HEK293T (cell line): ENCODE measurements around the gene GOLGA2.
A peak's percentile ranks its signal among the peaks of the same experiment; 100 is the strongest.

Experiments used
- CTCF ChIA-PET: fragments of 350-600 bp; formaldehyde crosslinking; extraction: SDS; loops from one replicate; lab custom pipeline; 2021; ENCODE audit warnings: antibody characterized with exemption, inconsistent platforms; lab: Yijun Ruan, JAX
- POLR2A ChIA-PET: fragments of 350-600 bp; formaldehyde crosslinking; extraction: SDS; loops from one replicate; lab custom pipeline; 2020; ENCODE audit warnings: antibody characterized with exemption, inconsistent platforms; lab: Yijun Ruan, JAX
- DNase-seq: peaks from one replicate; pipeline ENCODE4 v3.0.0; 2012; ENCODE audit warnings: mixed read lengths; ENCODE audit errors: extremely low spot score
- ARNT ChIP-seq: fragments of 450-650 bp; IDR thresholded peaks from 2 replicates; pipeline ENCODE4 v1.6.1; 2017; ENCODE audit warnings: mild to moderate bottlenecking
- BHLHE40 ChIP-seq: fragments of 450-650 bp; IDR thresholded peaks from 2 replicates; pipeline ENCODE4 v1.6.1; 2016; ENCODE audit warnings: mild to moderate bottlenecking, moderate library complexity, borderline replicate concordance
- CTBP1 ChIP-seq: fragments of 450-650 bp; IDR thresholded peaks from 2 replicates; pipeline ENCODE4 v1.6.1; 2016; ENCODE audit warnings: borderline replicate concordance
- ELF4 ChIP-seq: fragments of 450-650 bp; IDR thresholded peaks from 2 replicates; pipeline ENCODE4 v1.6.1; 2017; ENCODE audit warnings: antibody characterized with exemption
- FOXA1 ChIP-seq: fragments of 450-650 bp; IDR thresholded peaks from 2 replicates; pipeline ENCODE4 v1.6.1; 2016; ENCODE audit warnings: mild to moderate bottlenecking
- FOXK2 ChIP-seq: fragments of 450-650 bp; IDR thresholded peaks from 2 replicates; pipeline ENCODE4 v1.6.1; 2016; ENCODE audit warnings: mild to moderate bottlenecking
- FOXM1 ChIP-seq: fragments of 450-650 bp; IDR thresholded peaks from 2 replicates; pipeline ENCODE4 v1.6.1; 2017; ENCODE audit warnings: mild to moderate bottlenecking, borderline replicate concordance
- HDGF ChIP-seq: fragments of 450-650 bp; IDR thresholded peaks from 2 replicates; pipeline ENCODE4 v1.6.1; 2017; ENCODE audit warnings: antibody characterized with exemption, borderline replicate concordance
- L3MBTL2 ChIP-seq: fragments of 450-650 bp; conservative IDR thresholded peaks from 2 replicates; pipeline ENCODE4 v1.6.1; 2016; ENCODE audit warnings: mild to moderate bottlenecking
- LEF1 ChIP-seq: fragments of 450-650 bp; IDR thresholded peaks from 2 replicates; pipeline ENCODE4 v1.6.1; 2017; ENCODE audit warnings: mild to moderate bottlenecking, borderline replicate concordance
- NFRKB ChIP-seq: fragments of 450-650 bp; IDR thresholded peaks from 2 replicates; pipeline ENCODE4 v1.6.1; 2016; ENCODE audit warnings: mild to moderate bottlenecking, moderate library complexity
- SP1 ChIP-seq: fragments of 450-650 bp; IDR thresholded peaks from 2 replicates; pipeline ENCODE4 v1.6.1; 2017
- SUZ12 ChIP-seq: fragments of 450-650 bp; IDR thresholded peaks from 2 replicates; pipeline ENCODE4 v1.6.1; 2016; ENCODE audit warnings: mild to moderate bottlenecking
- TARDBP ChIP-seq: fragments of 450-650 bp; IDR thresholded peaks from 2 replicates; pipeline ENCODE4 v1.6.1; 2016
- ZNF384 ChIP-seq: fragments of 450-650 bp; IDR thresholded peaks from 2 replicates; pipeline ENCODE4 v1.6.1; 2016
- TF ChIP-seq, protein P1 (sequence below): fragments of 450-650 bp; IDR thresholded peaks from 2 replicates; pipeline ENCODE4 v1.6.1; 2016

Gene GOLGA2

DNA sequence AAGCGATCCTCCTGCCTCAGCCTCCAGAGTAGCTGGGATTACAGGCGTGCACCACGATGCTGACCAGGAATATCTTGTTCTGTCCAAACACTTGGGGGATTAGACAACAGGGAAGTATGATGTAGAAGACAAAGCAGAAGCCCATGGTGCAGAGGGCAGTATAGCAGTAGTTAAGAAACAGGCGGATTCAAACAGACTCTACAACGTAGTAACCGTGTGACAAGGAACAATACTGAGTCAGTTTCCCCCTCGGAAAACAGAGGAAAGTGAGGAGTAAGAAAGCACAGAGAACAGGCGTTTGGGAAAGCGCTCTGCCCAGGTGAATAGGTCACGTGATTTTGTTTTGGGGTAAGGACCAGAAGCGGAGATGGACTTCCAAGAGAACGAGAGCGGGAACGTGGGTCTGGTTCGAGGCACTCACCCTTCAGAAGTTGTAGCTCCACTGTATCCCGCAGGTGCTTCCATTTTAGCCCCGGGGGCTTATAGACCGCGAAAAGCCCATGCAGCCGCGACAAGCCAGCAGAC lies 46.1 kb upstream of the GOLGA2 start:
- DNase-seq: no peak
- POLR2A ChIA-PET: interaction anchor here (0.6 to 1.2 kb wide), 2 partner anchors 14 to 463 kb away, joined by 3 read pairs; no protein-coding TSS in a partner anchor
- CTCF ChIA-PET: no interaction called here
- TF ChIP-seq LEF1: no peak
- TF ChIP-seq, protein P1, sequence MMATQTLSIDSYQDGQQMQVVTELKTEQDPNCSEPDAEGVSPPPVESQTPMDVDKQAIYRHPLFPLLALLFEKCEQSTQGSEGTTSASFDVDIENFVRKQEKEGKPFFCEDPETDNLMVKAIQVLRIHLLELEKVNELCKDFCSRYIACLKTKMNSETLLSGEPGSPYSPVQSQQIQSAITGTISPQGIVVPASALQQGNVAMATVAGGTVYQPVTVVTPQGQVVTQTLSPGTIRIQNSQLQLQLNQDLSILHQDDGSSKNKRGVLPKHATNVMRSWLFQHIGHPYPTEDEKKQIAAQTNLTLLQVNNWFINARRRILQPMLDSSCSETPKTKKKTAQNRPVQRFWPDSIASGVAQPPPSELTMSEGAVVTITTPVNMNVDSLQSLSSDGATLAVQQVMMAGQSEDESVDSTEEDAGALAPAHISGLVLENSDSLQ: no peak
- TF ChIP-seq FOXA1: no peak
- no peak for TF ChIP-seq SP1
- TF ChIP-seq BHLHE40: no peak
- TF ChIP-seq FOXK2: no peak
- TF ChIP-seq SUZ12: no peak
- TF ChIP-seq L3MBTL2: peak; percentile 54
- no peak for TF ChIP-seq TARDBP

DNA sequence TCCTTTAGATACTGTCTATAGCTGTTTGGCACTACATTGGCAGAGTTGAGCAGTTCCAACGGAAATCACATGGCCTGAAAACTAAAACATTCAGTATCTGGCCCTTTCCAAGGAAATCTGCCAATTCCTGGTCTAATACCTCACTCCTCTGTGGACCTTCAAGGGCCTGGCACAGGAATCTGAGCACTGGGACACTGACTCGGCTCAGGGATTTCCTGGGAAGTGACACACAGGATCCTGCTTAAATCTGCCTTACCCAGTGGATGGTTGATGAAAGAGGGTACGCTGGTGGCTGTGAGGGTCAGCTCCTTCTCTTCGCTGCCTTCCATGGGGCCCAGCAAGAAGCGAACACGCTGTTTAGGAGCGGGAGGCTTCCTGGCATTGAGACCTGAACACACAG lies 45.5 kb upstream of the GOLGA2 start:
- POLR2A ChIA-PET: interaction anchor here (0.6 to 1.2 kb wide), 2 partner anchors 15 to 463 kb away, joined by 3 read pairs; no protein-coding TSS in a partner anchor
- no peak for TF ChIP-seq CTBP1
- TF ChIP-seq FOXK2: no peak
- no peak for TF ChIP-seq ARNT
- no peak for DNase-seq
- CTCF ChIA-PET: no interaction called here

DNA sequence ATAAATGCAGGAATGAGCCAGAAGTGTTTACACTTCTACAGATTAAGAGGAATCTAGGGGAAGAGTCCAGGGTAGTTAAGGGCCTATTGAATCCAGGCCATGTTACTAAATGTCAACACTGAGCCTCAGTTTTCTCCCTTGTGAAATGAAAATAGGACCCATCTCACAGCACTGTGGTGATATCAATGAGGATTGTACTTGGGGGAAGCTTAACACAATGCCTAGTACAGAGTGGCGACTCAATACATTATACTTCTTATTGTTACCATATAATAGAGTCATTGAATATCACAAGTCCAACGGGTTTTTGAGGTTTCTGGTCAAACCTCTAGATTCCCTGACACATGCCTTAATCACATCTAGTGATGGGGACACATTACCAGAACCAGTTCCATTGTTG lies 41.8 kb upstream of the GOLGA2 start:
- no peak for DNase-seq
- ChIA-PET CTCF (no interaction called here), POLR2A (no interaction called here)
- TF ChIP-seq FOXK2 (no peak), TARDBP (no peak)

DNA sequence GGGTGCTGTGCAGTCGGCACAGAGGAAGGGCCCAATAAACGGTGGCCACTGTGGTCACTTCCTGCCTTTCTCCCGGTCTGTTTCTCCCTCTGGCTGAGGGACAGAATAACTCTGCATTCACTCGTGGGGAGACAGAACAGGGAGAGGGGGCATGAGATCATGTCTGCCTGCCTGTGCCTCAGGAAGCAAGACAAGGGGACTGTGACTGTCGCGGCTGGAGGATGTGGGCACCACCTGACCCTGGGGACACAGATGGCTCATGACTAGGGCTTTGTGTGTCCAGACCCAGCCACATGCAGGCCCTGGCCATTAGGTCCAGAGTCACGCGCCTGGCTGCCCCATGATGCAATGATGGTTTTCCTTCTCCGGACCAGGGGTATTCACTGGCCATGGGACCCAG lies 40.6 kb upstream of the GOLGA2 start:
- no peak for TF ChIP-seq FOXK2
- no peak for TF ChIP-seq TARDBP
- no peak for TF ChIP-seq FOXM1
- no peak for TF ChIP-seq ZNF384
- TF ChIP-seq NFRKB: no peak
- TF ChIP-seq FOXA1: no peak
- TF ChIP-seq LEF1: no peak
- no peak for TF ChIP-seq SP1
- no peak for TF ChIP-seq ELF4
- no peak for TF ChIP-seq SUZ12
- no peak for TF ChIP-seq BHLHE40
- DNase-seq: no peak
- CTCF ChIA-PET: no interaction called here
- POLR2A ChIA-PET: no interaction called here

DNA sequence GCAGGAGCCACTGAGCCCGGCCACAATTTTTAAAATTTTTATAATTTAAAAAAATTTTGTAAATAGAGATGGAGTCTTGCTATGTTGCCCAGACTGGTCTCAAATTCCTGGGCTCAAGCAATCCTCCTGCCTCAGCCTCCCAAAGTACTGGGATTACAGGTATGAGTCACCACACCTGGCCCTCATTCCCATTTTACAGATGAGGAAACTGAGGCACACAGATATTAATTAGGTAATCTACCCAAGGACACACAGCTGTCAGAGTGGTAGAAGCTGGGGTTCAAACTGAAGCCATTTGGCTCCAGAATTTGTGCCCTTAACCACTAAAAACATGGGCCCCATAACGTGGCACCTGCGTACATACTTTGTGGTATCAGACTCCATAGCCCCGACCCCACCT lies 38.9 kb upstream of the GOLGA2 start:
- TF ChIP-seq, protein P1: no peak
- TF ChIP-seq BHLHE40 (no peak), FOXA1 (no peak), LEF1 (no peak), ARNT (no peak), HDGF (no peak), CTBP1 (no peak), SUZ12 (no peak), ZNF384 (no peak), ELF4 (no peak), L3MBTL2 (no peak), FOXM1 (no peak)
- ChIA-PET POLR2A (no interaction called here), CTCF (no interaction called here)
- DNase-seq: no peak

DNA sequence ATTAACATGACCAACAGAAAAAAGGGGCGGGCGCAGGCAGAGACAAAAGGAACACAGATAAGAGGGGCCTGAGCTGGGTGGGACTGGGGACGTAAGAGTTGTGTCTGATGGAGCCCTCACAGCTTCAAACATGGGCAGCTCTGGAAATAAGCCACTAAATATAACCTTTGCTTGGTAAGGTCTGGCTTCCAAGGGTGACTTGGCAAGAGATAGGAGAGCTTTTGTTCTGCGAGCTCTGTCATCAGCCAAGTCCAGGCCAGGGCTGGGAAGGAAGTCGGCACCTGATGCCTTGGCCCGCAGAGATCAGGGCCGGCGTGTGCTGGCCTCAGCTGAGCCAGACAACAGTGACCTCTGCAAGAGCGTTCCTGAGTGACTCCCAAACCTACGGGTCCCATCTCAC lies 34.7 kb upstream of the GOLGA2 start:
- ChIA-PET CTCF (interaction anchor here (0.9 kb wide), 1 partner anchor 55 kb away, joined by 3 read pairs; no protein-coding TSS in a partner anchor), POLR2A (interaction anchor here (0.8 to 1.1 kb wide), 3 partner anchors 10 to 21 kb away, joined by 3 to 4 read pairs (median 3); no protein-coding TSS in a partner anchor)
- TF ChIP-seq LEF1 (no peak), ELF4 (no peak)
- no peak for DNase-seq

DNA sequence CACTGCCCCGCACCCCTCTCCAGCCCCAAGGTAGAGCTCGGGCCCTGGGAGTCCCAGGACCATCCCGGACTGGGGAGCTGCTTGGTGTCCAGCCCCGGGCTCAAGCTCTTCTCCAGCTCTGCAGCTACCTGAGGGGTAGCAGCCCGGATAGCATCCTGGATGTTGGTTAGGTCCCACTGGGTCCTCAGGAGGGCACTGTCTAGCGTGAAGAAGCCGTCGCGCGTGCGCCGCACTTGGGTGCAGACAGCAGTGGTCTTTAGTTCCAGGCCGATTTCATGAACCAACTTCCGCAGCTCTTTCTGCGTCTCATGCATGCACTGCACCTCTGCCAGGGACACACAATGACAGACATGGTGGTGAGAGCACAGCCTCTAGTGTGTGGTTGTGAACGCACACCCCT lies 33.7 kb upstream of the GOLGA2 start:
- CTCF ChIA-PET: interaction anchor here (0.6 to 0.9 kb wide), 2 partner anchors 54 to 185 kb away, joined by 3 read pairs; no protein-coding TSS in a partner anchor
- POLR2A ChIA-PET: no interaction called here
- DNase-seq: no peak
- TF ChIP-seq FOXA1 (no peak), SUZ12 (no peak), ZNF384 (no peak), CTBP1 (no peak), ARNT (no peak), LEF1 (no peak), FOXK2 (no peak)
- TF ChIP-seq, protein P1: no peak
